H1 (cell line): ENCODE results near the gene FHIT. TPM values are rescaled to one million over a fixed set of nuclear protein-coding genes. Genes with fewer than 3 reads are reported as not detected.

Experiments
- EP300 ChIP-seq, 2 experiments: IDR thresholded peaks; 1 replicate in 1 of 2; 2 replicates in 1 of 2; pipeline ENCODE4 v1.6.1; 2011 to 2012; ENCODE audit warnings: low read depth in 2 of 2, low read length in 2 of 2, mild to moderate bottlenecking in 2 of 2, borderline replicate concordance in 1 of 2, inconsistent platforms in 1 of 2, moderate library complexity in 1 of 2
- polyA plus RNA-seq, 7 experiments: library from polyadenylated mRNA; depleted of rRNA in 3 of 7; stranded (reverse) in 5 of 7; unstranded in 2 of 7; fragments of >200 nt in 5 of 7; fragments of 200-250 nt in 2 of 7; gene quantifications; 1 replicate in 5 of 7; 2 replicates in 1 of 7; 4 replicates in 1 of 7; pipeline versions ENCODE4 v1.2.1 to v1.2.3, GENCODE V29; 2011 to 2013; ENCODE audit warnings: missing spikeins in 2 of 7, mixed read lengths in 2 of 7
- total RNA-seq: library from RNA; stranded (reverse); fragmentation: NEBNext Ultra II Directional; extraction: Animal tissue kit (Norgen Biotek cat#: 25700); gene quantifications from 2 replicates; pipeline ENCODE4 v1.2.1, GENCODE V29; 2021
- TF ChIP-seq, protein P1 (sequence below): fragments of 300-600 bp; sonication (generic); IDR thresholded peaks from 2 replicates; pipeline ENCODE4 v1.7.1; 2012; ENCODE audit warnings: low read length, moderate library complexity, mild to moderate bottlenecking, inconsistent platforms; ENCODE audit not compliant: insufficient replicate concordance

The FHIT gene
- total and polyA plus RNA-seq, 2 of the 8 experiments (the other 6 are each of a cell fraction or from before 2014, with no cell fraction given), result 1.2 to 3.2 TPM

DNA sequence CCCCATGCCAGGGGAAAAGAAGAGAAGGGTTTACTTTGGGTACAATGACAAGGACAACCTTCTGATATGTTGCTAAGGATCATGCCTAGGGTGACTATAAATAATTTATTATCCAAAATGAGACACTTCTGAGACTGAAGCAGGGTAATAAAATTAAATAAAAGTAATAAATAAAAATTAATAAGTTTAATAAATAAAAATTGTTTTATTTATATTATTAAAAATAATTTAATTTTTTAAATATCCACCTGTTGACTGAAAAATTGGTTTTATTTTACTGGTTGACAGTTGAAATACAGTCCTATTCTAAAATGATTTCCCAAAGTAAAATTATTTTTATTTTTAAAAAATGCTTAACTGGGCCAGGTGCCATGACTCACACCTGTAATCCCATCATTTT lies 102.0 kb downstream of the FHIT start (continued):
- TF ChIP-seq, protein P1, sequence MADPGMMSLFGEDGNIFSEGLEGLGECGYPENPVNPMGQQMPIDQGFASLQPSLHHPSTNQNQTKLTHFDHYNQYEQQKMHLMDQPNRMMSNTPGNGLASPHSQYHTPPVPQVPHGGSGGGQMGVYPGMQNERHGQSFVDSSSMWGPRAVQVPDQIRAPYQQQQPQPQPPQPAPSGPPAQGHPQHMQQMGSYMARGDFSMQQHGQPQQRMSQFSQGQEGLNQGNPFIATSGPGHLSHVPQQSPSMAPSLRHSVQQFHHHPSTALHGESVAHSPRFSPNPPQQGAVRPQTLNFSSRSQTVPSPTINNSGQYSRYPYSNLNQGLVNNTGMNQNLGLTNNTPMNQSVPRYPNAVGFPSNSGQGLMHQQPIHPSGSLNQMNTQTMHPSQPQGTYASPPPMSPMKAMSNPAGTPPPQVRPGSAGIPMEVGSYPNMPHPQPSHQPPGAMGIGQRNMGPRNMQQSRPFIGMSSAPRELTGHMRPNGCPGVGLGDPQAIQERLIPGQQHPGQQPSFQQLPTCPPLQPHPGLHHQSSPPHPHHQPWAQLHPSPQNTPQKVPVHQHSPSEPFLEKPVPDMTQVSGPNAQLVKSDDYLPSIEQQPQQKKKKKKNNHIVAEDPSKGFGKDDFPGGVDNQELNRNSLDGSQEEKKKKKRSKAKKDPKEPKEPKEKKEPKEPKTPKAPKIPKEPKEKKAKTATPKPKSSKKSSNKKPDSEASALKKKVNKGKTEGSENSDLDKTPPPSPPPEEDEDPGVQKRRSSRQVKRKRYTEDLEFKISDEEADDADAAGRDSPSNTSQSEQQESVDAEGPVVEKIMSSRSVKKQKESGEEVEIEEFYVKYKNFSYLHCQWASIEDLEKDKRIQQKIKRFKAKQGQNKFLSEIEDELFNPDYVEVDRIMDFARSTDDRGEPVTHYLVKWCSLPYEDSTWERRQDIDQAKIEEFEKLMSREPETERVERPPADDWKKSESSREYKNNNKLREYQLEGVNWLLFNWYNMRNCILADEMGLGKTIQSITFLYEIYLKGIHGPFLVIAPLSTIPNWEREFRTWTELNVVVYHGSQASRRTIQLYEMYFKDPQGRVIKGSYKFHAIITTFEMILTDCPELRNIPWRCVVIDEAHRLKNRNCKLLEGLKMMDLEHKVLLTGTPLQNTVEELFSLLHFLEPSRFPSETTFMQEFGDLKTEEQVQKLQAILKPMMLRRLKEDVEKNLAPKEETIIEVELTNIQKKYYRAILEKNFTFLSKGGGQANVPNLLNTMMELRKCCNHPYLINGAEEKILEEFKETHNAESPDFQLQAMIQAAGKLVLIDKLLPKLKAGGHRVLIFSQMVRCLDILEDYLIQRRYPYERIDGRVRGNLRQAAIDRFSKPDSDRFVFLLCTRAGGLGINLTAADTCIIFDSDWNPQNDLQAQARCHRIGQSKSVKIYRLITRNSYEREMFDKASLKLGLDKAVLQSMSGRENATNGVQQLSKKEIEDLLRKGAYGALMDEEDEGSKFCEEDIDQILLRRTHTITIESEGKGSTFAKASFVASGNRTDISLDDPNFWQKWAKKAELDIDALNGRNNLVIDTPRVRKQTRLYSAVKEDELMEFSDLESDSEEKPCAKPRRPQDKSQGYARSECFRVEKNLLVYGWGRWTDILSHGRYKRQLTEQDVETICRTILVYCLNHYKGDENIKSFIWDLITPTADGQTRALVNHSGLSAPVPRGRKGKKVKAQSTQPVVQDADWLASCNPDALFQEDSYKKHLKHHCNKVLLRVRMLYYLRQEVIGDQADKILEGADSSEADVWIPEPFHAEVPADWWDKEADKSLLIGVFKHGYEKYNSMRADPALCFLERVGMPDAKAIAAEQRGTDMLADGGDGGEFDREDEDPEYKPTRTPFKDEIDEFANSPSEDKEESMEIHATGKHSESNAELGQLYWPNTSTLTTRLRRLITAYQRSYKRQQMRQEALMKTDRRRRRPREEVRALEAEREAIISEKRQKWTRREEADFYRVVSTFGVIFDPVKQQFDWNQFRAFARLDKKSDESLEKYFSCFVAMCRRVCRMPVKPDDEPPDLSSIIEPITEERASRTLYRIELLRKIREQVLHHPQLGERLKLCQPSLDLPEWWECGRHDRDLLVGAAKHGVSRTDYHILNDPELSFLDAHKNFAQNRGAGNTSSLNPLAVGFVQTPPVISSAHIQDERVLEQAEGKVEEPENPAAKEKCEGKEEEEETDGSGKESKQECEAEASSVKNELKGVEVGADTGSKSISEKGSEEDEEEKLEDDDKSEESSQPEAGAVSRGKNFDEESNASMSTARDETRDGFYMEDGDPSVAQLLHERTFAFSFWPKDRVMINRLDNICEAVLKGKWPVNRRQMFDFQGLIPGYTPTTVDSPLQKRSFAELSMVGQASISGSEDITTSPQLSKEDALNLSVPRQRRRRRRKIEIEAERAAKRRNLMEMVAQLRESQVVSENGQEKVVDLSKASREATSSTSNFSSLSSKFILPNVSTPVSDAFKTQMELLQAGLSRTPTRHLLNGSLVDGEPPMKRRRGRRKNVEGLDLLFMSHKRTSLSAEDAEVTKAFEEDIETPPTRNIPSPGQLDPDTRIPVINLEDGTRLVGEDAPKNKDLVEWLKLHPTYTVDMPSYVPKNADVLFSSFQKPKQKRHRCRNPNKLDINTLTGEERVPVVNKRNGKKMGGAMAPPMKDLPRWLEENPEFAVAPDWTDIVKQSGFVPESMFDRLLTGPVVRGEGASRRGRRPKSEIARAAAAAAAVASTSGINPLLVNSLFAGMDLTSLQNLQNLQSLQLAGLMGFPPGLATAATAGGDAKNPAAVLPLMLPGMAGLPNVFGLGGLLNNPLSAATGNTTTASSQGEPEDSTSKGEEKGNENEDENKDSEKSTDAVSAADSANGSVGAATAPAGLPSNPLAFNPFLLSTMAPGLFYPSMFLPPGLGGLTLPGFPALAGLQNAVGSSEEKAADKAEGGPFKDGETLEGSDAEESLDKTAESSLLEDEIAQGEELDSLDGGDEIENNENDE, result no peak
- TF ChIP-seq EP300 (IDR thresholded peaks at IDR 0.05; ENCODE audit: borderline replicate concordance in 1 of 2, low read depth in 2 of 2, low read length in 2 of 2), result no peak
- TF ChIP-seq, all 59 proteins: peak for 0
